Activated naive CD4-positive, alpha-beta T cell treated with Interleukin-2 at 50 U/mL for 16 hours (primary cell): ENCODE results near the gene EHBP1L1.
A peak's percentile ranks its signal among the peaks of the same experiment; 100 is the strongest.

ENCODE experiments used
- DNase-seq: peaks from one replicate; pipeline ENCODE4 v3.0.0-alpha.2; 2020

EHBP1L1 gene

DNA sequence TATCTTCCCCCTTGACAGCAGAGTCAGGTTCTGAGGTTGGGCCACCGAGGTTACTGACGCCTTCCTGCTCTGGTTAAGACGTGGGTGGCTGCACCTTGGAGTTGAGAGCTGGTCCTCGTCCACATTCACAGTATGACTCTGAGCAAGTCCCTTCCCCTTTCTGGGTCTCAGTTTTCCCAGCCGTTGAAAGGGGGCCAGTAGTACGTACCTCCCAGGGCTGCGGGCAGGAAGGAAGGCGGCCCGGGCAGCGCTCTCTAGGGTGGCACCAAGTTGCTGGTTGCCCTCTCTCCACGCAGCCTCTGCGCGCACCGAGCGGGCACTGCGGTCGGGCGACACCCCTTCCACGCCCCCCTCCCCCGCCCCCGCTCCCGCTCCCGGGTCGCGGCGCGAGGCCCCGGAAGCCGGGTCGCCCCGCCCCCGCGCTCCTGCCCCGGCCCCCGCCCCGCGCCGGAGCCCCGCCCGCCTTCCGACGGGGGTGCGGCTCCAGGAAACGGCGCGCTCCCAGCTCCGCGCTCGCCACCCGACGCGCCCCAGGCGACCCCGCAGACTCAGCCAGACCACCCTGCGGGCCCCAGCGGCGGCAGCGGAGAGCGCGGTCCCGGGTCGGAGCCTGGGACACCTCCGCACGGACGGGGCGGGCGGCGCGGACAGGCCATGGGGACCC, at the start of gene EHBP1L1:
Gene EHBP1L1, plus strand, starts transcription at position 486 of the 664 bp plus-strand sequence. CDS start 250 bp downstream, outside the sequence.
- peak; percentile 78 for DNase-seq

DNA sequence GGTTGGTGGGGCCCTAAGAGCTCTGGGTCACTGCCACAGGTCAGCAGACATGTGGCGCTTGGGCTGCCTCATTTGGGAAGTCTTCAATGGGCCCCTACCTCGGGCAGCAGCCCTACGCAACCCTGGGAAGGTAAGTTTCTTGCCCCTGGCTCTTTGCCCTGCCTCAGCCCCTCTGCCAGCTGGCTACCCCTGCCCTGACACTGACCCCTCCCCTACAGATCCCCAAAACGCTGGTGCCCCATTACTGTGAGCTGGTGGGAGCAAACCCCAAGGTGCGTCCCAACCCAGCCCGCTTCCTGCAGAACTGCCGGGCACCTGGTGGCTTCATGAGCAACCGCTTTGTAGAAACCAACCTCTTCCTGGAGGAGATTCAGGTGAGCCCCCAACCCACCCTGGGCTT, 49.1 kb upstream of the EHBP1L1 start:
- no peak for DNase-seq

DNA sequence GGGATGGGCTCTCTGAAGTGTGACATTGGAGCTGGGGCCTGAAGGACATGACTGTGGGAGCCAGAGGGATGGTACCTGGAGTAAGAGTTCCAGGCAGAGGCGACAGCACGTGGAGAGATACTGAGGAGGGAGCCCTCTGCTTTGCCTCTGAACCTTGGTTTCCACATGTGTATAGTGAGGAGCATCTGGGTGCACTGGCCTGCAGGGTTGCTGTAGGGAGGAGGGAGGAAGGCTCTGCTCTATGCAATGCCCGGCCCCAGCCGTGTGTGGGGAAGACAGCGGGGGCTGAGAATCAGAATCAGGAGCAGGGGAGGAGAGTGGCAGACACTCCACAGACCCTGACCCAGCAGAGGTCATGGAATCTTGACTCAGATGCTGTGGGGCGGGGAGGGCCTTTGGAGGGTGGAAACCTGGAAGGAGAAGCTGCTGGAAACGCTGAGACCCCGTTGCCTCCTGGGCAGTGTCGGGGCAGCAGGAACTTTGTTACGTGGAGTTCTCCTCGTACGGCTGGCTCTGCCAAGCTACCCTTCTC, 47.0 kb upstream of the EHBP1L1 start:
- no peak for DNase-seq

- DNase-seq: no peak
Measured at GRCh38 chr11:65529475-65530156, 46.2 kb upstream of the EHBP1L1 start.

DNA sequence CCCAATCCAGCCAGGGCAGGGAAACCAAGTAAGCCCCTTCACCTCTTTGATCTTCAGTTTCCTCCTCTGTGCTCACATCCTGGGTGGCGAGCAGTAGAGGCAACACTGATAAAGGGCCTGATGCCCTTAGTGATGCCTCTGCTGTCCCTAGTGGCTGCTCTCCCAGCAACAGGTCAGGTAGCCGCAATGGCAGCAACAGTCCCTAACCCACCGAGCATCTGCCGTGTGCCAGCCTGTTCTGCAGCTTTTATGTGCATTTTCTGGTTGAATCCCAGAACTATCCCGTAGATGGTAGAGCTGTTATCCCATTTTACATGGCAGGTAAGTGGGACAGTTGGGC, 45.7 kb upstream of the EHBP1L1 start:
- DNase-seq: no peak

GRCh38 chr11:65532388-65533064, 43.3 kb upstream of the EHBP1L1 start:
- DNase-seq: no peak

GRCh38 chr11:65535102-65535501, 40.8 kb upstream of the EHBP1L1 start:
- DNase-seq: no peak

DNA sequence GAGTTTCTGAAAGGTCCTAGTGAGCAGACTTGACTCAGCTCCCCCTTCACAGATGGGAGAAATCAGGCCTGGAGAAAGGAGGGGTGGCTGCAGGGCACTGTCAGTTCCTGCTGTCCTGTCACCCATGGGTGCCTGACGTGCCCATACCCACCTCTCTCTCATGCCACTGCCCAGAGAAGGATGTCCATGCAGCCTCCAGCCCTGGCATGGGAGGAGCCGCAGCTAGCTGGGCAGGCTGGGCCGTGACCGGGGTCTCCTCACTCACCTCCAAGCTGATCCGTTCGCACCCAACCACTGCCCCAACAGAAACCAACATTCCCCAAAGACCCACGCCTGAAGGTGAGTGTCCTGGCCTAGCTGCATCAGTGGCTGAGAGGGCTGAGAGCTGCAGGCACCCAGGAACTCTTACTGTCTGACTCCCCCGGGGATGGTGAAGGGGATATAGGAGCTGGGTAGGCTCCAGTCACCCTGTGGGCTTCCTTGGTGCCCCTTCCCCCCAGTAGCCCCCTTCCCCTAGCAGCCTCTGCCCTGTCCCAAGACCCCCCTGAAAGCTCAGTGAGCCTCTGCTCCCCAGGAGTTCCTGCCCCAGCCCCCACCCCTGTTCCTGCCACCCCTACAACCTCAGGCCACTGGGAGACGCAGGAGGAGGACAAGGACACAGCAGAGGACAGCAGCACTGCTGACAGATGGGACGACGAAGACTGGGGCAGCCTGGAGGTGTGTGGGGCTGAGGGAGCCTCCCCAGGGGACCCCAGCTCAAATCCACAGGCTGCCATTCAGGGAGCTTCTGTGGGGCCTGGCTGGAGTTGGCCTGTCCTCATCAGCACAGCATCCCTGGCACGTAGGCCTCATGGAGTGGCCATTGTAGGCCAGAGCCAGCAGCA, 39.2 kb upstream of the EHBP1L1 start:
- no peak for DNase-seq

DNA sequence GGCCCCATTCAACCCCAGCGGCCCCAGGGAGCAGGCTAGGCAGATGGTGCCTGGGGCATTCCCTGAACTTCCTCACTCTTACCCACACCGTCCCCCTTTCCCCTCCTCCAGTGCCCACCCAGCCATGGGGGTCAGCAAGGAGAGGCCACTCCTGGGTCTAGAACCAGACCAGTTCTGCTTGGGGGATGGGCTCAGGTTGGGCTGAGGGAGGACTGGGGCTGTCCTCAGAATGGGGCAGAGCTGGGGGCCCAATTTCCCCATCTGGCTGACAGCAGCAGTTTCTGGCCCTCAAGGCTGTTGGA, 38.6 kb upstream of the EHBP1L1 start:
- DNase-seq: no peak

- no peak for DNase-seq
Measured at GRCh38 chr11:65537620-65538231, 38.1 kb upstream of the EHBP1L1 start.

GRCh38 chr11:65538232-65538914, 37.5 kb upstream of the EHBP1L1 start:
- DNase-seq: no peak

- DNase-seq: no peak
Measured at GRCh38 chr11:65538915-65539743, 36.7 kb upstream of the EHBP1L1 start.

GRCh38 chr11:65539744-65540289, 36.0 kb upstream of the EHBP1L1 start:
- DNase-seq: no peak

DNA sequence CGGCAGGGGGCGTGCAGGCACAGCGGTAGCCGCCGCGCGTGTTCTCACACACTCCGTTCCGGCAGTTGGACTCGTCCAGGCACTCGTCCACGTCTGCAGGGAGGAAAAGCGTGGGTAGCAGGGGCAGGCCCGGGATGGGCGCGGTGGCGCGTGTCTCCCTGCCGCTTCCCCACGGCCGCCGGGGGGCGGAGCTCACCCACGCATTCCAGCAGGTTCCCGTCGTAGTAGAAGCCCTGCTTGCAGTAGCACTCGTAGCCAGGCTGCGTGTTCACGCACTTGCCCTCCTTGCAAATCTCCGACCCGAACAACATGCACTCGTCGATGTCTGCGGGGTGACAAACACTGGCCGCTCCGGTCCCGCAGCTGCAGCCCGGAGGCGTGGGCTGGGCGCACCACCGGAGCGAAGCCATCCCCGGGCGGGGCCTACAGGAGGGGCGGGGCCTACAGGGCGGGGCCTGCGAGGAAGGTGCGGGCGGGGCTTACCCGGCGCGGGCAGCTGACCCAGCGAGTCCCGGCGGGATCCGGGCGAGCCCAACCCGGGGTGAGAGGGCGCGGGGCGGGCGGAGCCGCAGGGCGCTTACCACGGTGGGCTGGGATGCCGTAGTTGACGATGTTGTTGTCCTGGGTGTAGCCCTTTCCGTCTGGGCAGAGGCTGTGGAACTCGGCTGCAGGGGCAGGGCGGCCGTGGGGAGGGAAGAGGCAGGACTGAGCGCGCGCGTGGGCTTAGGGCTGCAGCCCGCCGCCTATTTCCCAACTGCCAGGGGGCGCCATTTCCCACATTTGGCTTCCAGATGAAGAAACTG, 35.4 kb upstream of the EHBP1L1 start:
- peak; percentile 93 for DNase-seq

GRCh38 chr11:65541093-65541982, 34.5 kb upstream of the EHBP1L1 start:
- DNase-seq: no peak

DNA sequence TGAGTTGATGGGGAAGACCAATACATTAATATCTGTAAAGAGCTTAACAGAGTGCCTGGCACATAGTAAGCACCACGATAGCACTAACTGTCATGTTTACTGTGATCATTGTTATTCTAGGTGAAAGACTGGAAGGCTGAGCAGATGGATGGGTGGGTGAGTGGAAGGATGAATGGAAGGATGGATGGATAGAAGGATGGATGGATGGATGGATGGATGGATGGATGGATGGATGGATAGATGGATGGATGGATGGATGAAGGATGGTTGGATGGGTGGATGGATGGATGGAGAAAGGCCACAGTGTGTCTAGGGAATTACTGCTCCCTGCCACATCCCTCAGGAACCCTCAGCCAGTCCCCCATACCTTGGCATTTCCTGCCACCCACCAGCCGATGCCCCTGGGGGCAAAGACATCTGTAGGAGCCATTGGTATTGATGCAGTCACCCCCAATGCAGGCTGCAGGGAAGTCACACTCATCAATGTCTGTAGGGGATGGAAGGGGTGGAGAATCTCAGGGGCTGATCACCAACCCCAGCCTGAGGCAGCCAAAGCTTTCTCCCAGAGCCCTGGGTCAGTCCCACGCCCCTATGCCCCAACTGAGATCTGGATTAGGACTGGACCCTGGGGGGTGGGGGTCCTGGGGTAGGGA, 33.0 kb upstream of the EHBP1L1 start:
- DNase-seq: no peak

DNA sequence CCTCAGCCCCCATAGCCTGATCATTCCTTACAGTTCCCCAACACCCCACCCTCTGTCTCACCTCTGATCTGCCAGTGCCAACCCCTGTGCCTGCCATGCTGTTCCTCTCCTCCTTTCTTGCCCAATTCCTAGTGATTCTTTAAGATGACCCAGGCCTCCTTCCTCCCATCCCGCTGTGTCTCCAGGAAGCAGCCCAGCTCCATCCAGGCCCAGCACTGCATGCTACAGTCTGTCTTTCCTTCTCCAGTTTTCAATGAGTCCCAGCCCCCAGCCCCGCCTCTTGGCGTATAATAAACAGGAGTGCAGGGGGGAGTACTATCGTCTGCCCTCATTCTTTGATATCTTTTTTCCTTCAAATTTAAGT, 30.0 kb upstream of the EHBP1L1 start:
- DNase-seq: no peak

- DNase-seq: peak; percentile 98
Measured at GRCh38 chr11:65546217-65546958, 29.5 kb upstream of the EHBP1L1 start.
